ENCODE measurements around the gene MTMR10.

Gene MTMR10

GRCh38 chr15:31013863-31014607 is 22.6 kb upstream of the MTMR10 start:
- no peak for DNase-seq (ENCODE audit: low spot score)

- DNase-seq (ENCODE audit: low spot score), result no peak
Measured at GRCh38 chr15:31012455-31012854, 21.0 kb upstream of the MTMR10 start.

GRCh38 chr15:31010036-31010435 is 18.6 kb upstream of the MTMR10 start:
- DNase-seq (ENCODE audit: low spot score), result no peak

GRCh38 chr15:31005660-31006059 is 14.2 kb upstream of the MTMR10 start:
- DNase-seq (ENCODE audit: low spot score), result no peak

GRCh38 chr15:31004220-31004733 is 12.8 kb upstream of the MTMR10 start:
- DNase-seq (ENCODE audit: low spot score), result no peak

DNA sequence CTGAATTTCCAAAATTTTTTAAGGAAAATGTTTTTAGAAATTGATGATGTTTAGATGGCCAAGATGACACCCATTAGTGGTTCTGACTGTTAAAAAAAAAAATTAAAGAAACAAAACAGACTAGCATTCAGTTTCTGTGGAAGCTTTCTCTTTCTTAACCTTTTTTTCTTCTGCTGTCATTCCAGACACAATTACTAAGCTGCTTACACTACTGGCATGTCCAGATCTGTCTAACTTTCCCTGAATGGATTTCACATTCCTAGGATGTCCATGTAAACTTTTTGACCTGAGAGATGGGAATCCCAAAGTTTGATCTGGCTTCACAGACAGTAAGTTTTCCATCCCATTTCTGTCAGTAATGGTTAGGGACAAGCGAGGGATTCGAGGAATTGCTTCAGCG is 10.3 kb upstream of the MTMR10 start:
- DNase-seq (ENCODE audit: low spot score), result no peak

DNA sequence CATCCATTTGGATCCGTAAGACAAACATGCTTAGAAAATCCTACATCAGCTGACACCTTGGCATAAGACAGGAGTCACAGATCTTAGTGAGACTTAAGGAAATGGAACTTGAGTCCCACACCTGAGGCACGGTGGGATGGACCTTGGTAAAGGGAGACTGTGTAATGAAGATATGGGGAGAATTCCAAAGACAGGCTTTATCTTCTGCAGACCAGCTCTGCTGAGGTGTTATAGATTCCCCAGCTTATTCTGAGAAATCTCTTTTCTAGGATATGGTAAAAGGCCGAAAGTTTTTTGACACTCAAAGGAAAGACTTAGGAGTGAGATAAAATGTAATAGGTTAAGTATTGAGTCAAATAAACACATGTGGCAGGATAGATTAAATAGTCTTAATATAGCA is 8.3 kb upstream of the MTMR10 start:
- DNase-seq (ENCODE audit: low spot score), result no peak

GRCh38 chr15:30997270-30997669 is 5.8 kb upstream of the MTMR10 start:
- no peak for DNase-seq (ENCODE audit: low spot score)

DNA sequence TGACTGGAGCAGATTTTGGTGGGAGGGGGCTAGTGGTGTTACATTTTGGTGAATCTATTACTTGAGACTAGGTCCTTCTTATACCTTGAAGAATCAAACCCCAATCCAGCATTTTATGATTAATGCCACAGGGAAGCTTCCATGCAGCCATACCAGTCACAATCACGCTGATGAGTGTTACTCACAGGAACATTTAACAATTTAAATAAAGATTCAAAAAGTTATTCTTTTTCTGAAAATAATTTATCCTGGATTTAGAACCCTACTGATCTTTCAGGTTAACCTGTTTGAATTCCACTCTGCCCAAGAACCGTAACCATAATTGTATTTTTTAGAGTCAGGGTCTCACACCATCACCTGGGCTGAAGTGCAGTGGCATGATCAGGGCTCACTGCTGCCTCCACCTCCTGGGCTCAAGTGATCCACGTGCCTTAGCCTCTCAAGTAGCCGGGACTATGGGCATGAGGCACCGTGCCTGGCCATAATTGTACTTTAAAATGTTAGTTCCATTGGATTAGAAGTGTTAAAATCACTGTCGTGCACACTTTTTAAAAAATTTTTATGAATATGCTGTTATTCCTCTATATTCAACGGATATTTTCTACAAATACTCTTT is 929 bp upstream of the MTMR10 start:
- no peak for DNase-seq (ENCODE audit: low spot score)

GRCh38 chr15:30990446-30991254 is 778 bp downstream of the MTMR10 start:
- DNase-seq (ENCODE audit: low spot score), result no peak

- DNase-seq (ENCODE audit: low spot score), result no peak
Measured at GRCh38 chr15:30990036-30990435, 1.4 kb downstream of the MTMR10 start.

GRCh38 chr15:30985081-30985531 is 6.3 kb downstream of the MTMR10 start:
- DNase-seq (ENCODE audit: low spot score), result no peak

- DNase-seq (ENCODE audit: low spot score), result no peak
Measured at GRCh38 chr15:30984542-30984941, 6.9 kb downstream of the MTMR10 start.

DNA sequence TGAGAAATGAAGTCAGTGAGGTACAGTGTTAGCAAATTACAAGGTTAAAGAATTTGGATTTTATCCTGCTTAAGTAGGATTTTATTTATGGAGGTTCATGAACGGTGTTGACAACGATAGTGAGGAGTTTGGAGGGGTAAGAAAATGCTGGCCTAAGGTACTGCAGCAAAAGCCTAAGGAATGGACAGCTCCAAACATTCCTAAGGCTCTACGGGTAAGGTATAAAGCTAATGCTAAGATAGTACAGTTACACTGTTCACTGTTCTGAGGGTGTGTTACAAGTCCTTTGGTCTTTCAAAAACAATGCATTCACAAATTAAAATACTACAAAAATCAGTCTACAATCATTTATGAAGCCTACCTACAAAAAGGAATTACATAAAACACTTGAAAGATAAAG is 7.3 kb downstream of the MTMR10 start:
- DNase-seq (ENCODE audit: low spot score), result no peak

GRCh38 chr15:30979457-30979856 is 12.0 kb downstream of the MTMR10 start:
- no peak for DNase-seq (ENCODE audit: low spot score)

DNA sequence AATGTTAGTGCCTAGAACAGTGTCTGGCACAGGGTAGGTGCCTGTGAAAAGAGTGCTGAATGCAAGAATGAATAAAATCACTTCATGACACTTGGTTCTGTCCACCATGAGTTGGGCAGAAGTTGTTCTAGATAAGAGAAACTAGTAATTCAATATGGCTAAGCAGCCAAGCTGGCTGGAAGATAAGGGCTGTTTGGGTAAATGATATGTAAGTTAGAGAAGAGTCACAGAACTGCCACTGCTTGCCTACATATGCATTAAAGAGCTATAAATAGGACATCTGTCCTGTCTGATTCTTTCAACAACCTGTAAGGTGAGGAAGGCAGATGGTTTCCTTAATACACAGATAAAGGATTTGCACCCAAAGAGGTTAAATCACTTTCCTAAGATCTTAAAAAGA is 13.1 kb downstream of the MTMR10 start:
- no peak for DNase-seq (ENCODE audit: low spot score)

DNA sequence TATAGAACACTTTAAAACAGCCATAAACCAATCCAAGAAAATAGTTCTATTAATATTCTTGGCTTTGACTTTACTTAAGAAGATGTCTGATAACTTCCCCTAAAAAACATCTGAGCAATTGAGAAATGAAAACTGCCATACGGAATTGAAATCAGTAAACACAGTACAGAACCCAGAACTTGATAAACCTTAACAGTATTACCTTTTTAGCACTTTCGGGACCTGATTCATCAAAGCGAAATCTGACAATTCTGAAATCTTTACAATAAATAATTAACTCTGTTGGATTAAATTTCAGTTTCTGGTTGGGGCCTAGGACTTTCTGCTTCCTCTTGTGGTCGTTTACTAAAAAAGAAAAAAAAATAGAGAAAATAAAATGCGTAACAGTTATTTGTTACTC is 17.3 kb downstream of the MTMR10 start:
- DNase-seq (ENCODE audit: low spot score), result no peak

- DNase-seq (ENCODE audit: low spot score), result no peak
Measured at GRCh38 chr15:30973379-30973778, 18.0 kb downstream of the MTMR10 start.

DNA sequence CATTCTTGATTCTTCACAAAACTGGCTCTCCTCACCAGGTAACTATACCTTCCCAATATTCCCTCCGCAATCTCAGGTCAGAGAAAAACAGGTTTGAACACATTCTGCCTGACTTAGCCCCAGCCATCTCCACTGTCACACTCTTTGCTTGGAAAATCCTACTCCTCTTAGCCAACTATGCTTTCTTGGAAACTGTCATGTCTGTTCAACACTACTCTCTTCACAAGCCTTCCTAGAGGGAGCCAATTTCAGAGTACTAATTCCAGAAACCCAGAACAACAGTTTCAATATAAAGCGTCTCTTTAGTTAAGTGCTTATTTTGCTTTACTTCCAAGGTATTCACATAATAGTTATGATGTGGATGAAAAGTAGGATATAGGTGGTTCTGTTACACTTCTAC is 21.7 kb downstream of the MTMR10 start:
- DNase-seq (ENCODE audit: low spot score), result no peak

DNA sequence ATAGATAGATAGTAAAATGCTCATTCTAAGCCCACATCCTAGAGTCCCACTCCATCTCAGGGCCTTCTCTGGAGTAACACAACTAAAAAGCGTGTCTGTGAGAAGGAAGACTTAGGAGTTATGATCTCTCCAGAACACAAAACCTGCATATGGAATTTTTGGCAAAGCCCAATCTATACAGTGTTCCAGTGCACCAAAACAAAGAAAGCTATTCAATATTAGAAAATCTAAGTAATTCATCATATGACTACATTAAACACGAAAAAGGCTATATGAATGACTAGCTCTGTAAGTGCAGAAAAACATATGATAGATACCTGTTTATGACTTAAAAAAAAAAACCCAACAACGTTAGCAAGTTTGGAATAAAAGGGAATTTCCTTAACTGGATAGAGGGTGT is 27.7 kb downstream of the MTMR10 start:
- DNase-seq (ENCODE audit: low spot score), result no peak

- DNase-seq (ENCODE audit: low spot score), result no peak
Measured at GRCh38 chr15:30962659-30963058, 28.8 kb downstream of the MTMR10 start.

DNA sequence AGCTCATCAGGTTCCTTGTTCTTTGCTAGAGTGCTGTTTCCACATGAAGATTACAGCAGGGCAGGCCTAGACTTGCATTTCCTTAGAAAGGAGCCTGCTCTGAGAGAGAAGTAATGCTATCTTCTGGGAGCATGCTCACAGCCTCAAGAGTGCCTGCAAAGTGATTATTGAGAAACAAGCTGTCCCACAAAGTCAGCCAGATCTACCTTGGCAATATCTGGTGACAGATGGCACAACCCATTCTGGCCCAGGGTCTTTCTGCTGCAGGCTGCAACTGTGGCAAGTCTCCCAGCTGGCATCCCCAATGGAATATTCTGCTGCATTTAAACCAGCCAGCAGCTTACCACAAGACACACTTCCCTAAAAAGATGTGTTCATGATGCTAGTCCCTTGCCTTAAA is 29.3 kb downstream of the MTMR10 start:
- no peak for DNase-seq (ENCODE audit: low spot score)

GRCh38 chr15:30958219-30958618 is 33.2 kb downstream of the MTMR10 start:
- DNase-seq (ENCODE audit: low spot score), result no peak

All from left forelimb (tissue), 1 donor.